ENCODE measurements around the gene CACNG1.

CACNG1 gene, protein sequence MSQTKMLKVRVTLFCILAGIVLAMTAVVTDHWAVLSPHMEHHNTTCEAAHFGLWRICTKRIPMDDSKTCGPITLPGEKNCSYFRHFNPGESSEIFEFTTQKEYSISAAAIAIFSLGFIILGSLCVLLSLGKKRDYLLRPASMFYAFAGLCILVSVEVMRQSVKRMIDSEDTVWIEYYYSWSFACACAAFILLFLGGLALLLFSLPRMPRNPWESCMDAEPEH
- 0 reads per million in 2 donors for total RNA-seq

DNA sequence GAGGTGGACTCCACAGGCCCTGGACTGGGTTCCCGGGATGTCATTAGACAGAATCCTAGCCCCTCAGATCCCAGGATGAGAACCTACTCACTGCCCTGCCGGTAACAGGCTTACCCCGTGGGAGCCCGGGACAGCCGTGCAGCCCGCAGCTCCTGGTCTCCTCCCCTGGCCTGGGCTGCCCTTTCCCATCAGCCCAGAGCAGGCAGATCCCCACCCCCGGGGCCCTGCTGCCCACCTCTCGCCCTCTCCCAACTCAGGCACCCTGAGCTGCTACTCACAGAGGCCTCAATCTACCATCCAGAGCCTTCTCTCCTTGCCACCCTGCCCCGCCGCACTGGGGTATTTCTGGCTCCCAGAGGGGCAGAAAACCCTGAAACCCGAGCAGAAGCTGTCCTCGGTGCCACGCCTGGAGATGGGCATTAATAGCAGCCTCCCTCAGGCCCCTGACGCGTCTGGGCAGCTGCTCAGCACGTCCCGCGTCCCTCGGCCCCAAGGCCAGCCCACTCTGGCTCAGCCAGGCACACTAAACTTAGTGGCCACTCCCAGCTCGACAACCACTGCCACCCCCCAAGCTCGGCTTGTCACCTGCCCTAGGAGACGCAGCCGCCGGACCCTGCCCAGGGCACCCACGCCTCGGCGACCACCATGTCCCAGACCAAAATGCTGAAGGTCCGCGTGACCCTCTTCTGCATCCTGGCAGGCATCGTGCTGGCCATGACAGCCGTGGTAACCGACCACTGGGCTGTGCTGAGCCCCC is at the start of gene CACNG1:
Gene CACNG1 (plus strand): TSS at position 539 of the 757 bp plus-strand sequence. CDS start 107 bp downstream, at position 646.
- no peak for DNase-seq

DNA sequence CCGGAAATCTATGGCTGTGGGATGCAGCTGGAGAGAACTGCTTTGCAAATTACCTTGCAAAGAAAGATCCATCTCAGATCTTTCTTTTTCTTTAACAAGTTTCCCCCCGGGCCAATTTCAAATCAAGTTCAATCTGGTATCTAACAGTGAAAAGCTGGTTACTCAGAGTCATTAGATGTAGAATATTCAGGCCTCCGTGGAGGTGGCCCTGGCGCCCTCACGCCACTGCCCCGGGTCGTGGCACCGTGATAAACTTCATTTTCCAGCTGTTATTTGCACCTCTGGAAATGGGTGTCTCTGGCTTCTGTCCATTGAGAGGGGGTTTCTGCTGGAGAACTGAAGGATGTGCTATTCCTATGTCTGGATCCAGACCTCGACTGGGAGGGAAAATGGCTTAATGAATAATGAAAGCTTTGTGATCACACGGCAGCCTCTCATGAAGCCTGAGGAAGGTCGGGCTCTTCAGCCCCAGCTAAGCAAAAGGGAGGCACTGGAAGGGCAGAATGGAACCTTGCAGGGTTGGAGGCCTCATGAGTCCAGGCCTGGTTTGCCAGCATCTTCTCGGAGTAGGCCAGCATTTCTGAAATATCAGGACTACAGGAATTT is 49.3 kb upstream of the CACNG1 start:
- DNase-seq, result no peak

DNA sequence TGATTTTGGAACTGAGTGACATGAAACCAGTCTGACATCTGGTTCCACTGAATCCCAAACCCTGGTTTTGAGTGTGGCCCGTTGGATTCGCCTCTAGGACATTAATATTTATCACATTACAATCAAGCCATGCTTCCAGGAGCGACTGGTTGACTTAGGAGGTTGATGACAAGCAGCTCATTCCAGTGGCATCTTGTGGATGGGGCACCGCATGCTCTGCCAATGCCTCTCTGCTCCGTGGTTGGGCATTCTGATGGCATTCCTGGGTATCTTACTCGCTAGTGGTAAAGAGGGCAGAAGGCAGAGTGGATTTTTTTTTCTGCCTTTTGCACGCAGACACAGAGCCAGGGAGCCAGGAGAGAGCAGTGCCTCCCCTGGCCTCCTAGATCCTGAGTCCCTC is 48.4 kb upstream of the CACNG1 start:
- DNase-seq, result no peak

DNA sequence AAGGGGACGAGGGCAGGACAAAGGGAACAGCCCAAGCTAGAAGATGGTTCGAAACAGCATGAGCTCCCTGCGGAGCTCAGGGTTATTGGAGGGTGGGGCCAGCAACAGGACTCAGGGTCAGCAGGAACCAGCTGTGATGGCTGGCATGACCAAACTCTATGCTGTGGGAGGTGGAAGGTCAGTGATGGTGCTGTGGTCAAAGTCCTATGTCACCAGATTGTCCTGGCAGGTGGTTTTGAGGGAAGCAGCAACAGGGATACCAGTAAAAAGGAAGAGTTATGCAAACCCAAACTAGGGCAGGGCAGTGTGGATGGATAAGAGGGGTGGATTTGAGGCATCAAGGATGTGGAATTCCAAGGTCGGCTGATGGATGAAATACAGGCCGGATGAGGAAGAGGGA is 47.4 kb upstream of the CACNG1 start:
- DNase-seq, result no peak

DNA sequence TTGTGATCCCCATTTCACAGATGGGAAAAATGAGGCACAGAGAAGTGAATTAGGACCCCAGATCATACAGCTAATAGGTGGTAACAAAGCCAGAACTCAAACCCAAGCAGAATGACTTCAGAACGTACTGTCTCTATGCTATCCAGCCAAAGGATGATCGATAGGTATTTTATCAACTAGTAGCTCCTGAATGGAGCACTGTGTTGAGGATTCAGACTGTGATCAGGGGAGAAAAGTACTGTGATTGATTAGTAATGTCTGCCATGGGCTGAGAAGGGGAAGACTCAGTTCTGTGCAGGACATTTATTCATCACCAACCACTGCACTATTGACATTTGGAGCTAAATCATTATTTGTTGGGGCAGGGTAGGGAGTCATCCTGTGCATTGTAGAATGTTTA is 41.1 kb upstream of the CACNG1 start:
- DNase-seq, result no peak

DNA sequence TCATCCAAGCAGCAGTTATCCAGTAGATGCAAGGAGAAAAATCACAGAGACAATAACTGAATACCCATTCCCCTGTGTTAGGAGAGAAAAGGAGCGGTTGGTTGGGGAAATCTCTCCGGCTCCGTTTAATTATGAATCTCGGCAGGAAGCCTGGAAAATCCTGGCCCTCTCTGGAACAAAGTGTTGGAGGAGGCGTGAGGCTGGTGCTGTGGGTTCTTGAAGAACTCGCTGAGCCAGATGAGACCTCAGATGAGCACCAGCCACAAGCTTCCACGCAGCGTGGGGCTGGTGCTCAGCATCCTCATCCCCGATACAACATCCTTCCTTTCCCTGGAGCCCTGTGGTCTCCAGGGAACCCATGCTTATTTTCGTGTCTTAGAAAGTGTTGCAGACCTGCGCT is 40.2 kb upstream of the CACNG1 start:
- no peak for DNase-seq

DNA sequence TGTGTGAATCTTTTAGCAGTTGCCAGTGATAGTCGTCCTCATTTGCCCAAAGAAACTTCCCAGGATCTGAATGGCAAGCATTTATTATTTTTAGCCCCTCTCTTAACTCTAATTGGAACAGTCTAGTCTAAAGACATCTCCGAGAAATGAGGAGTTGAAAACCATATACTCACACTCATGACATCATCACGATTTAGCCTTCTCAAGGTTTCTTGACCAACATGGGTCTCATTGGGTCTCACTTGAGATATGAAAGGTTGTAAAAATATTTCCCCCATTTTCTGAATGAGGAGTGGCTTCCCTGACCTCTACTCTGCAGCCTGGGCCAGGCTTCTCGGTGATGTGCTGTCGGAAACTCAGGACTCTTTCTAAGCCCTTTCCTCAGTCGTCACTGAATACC is 37.1 kb upstream of the CACNG1 start:
- no peak for DNase-seq

DNA sequence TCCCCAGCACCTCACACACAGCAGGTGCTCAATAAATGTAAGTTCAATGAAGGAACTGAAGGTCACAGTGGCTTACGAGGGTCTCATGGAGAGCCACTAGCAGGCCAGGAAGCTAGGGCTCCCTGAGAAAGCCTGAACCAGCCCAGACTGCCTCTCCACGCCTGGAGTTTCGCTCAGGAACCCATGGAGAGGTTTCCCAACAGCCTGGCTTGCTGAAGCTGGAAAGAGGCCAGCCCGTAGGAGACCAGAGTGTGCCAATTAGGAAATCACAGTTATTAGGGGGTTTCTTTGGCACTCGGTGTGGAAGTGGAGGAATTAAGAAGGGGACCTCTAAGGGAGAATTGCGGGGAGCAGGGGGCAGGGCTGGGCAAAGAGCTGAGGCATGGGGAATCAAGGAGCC is 36.3 kb upstream of the CACNG1 start:
- DNase-seq, result no peak

DNA sequence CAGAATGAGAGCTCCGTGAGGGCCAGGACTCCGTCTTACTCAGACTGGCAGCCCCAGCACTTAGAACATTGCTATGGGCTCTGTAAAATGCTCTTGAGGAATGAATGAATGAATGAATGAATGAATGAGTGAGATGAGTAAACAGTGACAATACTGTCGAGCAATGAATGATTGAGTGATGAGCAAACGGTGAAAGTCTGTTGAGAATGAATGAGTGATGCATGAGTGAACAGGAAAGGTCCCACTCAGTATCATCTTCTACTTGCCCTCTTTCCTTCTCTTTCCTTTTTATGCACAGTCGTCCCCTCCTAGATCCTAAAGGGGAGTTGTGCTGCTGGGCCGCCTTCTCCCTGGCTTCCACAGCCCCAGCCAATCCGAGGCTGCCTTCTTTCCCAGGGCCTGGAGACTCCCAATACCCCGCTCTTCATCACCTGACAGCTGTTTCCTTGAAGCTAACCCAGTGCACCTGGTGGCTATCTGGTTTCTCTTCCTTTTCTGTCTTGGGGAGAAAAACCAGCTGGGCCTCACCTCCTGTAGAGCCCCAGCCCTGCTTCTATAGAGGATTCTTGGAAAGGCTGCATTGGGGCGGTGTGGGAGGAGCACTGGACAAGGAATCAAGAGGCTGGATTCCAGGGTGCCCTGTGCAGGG is 32.7 kb upstream of the CACNG1 start:
- DNase-seq, result no peak

DNA sequence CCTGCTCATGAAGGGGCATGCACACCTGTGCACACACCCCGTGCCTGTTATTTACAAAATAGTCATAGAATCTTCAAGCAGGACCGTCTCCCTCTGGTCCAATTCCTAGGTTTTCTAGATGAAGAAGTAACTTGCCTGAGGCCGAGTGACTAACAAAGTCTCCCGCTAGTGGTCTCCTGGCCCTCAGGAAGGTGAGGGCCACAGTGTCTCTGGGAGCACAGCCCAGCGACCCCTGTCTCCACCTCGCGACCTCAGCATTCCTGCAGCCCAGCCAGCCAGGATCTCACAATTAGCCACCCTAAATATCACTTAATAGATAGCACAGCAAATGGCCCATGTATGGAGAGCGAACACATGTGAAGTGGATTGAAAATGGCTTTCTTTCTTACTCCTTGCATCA is 30.5 kb upstream of the CACNG1 start:
- no peak for DNase-seq

DNA sequence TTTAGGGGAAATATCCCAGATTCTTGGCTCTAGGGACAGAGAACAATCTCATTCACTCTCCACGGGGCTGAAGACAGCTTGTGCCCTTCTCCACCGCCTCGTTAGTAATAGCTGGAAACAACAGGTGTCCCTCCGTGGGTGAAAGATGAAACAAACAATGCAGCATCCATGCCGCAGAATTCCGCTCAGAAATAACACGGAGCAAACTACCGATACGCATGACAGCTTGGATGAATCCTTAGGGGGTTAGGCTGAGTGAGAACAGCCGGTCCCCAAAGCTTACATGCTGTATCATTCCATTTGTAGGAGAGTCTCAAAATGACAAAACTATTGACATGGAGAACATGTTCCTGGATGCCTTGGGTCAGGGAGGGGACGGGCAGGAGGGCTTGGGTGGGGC is 29.4 kb upstream of the CACNG1 start:
- no peak for DNase-seq

DNA sequence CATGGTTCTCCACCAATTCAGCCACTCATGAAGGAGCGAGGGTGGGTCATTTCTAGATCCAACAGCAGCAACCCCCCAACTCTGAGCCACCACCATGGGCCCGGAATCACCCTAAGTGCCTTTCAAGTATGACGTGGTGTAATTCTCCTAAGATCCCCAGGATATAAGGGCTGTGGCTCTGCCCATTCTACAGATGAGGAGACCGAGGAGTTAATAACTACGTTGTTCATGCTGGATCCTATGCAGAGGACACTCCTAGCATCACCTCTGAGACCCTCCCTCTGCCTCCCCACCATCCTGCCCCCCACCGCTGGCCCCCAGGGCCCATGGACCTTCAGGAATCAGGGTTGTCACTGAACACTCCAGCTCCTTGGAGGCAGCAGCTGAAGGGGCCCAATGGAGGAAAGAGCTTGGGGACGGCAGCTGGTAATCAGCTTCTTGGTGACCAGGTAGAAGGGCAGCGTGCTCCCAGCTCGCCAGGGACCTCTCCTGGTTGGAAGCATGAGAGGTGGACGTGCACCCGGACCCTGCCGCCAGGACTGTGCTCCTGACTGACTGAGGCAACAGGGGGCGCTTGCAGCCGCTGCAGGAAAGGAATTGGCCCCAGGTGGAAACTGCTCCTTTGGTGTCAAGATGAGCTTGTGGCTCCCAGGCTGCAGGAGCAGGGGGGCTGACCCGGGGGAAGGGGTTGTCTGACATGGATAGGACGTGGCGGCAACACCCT is 28.2 kb upstream of the CACNG1 start:
- no peak for DNase-seq

DNA sequence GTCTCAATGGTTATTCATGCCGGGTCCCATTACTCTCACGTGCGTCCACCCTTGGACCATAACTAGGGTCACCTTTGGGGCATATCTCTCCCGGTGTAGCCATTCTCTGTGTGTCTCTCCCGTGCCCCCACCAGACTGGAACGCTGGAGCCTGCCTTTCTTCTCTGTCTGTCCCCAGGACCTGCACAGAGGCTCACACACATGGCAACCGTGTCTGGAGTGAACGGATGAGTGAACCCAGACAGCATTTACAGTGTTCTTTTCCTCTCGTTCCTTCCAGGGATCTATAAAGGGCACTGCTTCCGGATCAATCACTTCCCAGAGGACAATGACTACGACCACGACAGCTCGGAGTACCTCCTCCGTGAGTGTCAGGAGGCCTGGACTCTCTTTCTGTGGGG is 26.4 kb upstream of the CACNG1 start:
- DNase-seq, result no peak

DNA sequence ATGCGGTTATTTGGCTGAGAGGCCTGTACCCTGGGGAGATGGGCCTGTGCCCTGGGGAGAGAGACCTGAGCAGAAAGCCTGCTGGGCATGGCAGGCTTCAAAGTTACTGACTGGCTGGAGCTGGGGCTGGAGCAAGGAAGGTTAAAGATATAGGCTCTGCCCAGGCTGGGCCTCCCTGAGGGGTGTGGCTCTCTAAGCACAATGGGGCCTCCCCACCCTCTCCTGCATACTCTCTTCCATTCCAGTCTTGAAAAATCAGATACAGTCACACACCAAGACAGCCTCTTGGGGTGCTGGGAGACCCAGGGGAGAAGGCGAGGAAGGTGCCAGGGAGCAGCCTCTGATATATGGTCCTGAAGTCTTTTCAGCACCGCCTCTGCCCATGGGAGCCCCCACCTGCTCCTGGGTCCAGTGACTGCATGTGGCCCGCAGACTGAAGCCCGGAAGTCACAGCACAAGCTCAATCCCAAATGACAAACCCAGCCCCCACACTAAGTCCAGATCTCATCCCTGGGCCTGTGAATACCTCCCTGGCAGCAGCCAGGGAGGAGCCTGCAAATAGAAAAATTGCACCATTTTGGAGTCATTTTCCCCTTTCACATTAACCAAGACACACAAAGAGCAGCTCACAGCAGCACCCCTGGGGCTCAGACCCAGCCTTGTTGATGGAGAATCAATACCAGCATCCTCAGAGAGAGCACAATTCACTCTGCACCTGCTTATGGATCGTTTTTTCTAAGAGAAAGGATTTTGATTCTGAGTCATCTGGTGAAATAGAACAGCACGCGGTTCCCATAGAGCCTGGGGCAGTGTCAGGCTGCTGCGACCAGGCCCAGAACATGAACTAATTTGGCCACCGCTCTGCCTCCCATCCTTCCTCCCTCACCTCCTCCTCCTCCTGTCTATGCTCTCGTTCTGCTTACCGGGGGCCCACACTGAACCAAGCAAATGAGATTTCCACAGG is 25.6 kb upstream of the CACNG1 start:
- no peak for DNase-seq

DNA sequence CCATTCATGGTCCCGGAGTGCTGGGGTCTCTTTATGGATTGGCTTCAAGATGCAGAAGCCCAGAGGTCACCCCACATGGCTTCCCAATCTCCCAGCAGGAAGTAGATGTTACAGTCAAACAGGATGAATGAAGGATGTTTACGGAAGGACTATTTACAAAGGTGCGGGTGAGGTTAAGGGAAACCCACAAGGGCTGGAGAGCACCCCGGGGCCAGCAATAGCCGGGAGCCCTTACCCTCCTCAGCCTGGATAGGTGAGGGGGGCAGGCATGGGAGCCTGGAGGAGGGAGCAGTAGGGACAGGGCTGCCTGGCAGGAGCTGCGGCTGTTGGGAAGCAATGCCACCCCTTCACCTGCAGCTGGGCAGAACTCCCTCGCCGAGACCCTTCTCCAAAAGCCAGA is 24.5 kb upstream of the CACNG1 start:
- no peak for DNase-seq

DNA sequence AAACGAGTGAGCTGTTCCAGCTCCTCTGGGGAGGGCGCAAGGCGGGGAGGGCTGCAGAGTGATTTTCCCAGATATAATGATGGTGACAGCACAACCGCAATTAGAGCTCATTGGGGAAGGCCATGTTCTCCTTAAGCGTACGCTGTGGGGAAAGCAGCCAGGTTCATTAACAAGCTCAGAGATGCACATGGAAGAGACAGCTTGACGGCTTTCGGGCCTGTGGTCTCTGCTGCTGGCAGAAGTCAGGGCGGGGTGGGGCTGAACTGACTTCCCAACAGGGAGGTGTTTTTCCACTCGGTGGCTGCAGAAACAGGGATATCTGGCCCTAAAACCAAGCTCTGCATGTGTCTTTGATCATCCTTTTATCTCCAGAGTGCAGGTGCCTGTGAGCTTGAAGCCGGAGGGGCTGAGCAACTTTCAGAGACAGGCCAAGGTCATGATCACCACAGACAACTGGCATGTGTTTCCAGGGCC is 24.0 kb upstream of the CACNG1 start:
- no peak for DNase-seq

DNA sequence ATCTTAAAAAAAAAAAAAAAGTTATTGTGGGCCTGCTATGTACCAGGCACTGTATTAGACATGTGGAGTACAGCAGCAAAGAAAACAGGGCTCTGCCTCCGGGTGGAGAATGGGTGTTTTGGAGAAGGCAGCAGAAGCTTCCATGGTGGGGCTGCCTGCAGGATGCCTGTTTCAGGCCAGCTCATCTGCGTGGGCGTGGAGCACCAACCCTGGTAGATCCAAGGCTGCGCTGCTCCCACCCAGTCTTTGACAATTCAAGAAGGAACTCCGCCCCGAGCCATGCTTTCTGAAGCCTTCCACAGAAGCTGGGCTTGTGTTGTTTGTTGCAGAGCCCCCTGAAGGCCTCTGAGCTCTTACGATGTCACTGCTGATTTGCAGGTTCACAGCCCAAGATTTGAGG is 23.2 kb upstream of the CACNG1 start:
- DNase-seq, result no peak

DNA sequence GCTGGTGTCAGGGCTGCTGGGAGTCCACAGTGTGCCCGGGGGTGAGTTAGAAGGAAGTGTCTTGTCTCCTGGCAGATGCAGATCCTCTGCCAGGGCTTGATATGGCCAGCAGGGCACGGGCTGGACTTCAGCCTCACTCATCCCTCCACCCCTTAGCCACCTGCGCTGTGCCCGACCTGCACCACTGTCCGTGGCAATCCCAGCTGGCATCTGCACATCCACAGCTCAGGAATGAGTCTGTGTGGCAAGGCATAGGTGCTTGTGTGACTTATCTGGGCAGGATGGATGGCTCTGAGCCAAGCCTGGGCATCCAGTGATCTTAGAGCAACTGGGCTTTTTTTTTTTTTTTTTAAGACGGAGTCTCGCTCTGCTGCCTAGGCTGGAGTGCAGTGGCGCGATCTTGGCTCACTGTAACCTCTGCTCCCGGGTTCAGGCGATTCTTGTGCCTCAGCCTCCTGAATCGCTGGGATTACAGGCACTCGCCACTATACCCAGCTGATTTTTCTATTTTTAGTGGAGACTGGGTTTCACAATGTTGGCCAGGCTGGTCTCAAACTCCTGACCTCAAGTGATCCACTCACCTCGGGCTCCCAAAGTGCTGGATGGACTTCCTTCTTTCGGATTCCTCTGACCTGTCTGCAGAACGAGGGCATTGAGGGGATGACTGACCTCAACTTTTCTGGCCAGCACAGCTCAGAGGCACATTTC is 22.5 kb upstream of the CACNG1 start:
- no peak for DNase-seq

DNA sequence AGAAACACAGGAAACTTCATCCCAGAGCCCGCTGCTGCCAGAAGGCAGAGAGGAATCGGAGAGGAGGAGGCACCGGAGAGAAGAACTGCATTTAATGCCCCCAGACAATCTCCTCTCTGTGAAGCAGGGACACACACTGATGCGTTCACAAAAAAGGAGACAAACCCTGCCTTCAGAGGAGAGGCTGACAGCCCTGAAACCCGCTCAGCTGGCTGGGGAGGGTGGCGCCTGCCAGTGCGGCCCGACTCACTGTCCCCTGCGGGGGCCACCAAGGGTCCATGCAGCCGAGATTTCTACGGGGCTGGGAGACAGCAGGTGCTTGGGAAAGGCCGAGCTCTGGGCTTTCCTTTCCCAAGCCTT is 21.9 kb upstream of the CACNG1 start:
- DNase-seq, result no peak

DNA sequence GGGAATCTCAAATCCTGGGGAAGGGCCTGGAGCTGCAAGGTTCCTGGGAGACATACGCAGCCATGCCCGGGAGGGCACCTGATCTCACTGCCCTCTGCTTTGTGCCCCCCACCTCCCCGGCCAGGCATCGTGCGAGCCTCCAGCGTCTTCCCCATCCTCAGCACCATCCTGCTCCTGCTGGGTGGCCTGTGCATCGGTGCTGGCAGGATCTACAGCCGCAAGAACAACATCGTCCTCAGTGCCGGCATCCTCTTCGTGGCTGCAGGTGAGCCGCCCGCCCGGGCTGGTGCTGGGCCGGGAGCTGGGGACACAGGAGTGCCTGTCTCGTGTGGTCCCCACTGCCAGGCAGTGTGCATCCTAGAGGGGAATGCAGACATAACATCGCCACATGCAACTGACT is 19.6 kb upstream of the CACNG1 start:
- no peak for DNase-seq

DNA sequence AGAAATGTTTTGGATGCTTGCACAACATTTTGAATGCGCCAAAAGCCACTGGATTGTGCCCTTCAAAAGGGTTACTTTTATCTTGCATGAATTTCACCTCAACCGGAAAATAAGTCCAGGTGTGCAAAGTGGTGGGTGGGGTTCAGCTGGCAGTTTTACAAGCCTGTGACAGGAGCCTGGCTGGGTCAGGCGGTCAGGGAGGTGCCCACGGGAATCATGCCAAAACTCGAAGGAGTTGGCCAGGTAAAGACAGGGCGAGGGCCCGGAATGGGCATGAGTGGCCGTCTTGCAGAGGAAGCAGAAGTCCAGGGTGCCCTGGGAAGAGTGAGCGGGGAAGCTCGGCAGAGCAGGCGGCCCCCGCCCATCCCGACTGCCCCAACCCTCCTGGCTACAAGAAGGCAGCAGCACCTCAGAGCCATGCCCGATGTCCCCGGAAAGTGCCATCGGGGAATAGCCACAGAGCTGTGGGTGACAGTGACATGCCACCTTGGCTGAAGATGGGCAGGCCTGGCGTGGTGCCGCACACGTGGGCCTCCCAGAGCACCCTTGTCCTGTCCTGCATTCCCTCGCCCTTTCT is 19.1 kb upstream of the CACNG1 start:
- DNase-seq, result no peak
